ENCODE data around the gene NEK1. TPM values are rescaled to one million over a fixed set of nuclear protein-coding genes. Genes with fewer than 3 reads are reported as not detected.
"Not testable (repeated sequence)": the region's sequence is repeated elsewhere in the genome, so short reads cannot be mapped to it uniquely, and the experiment has no call there.

Gene NEK1
- total and polyA plus RNA-seq, 12 donors = 4.2 to 23.0 (median 12.3) TPM

- no peaks in the 10 kb centered on the region for H3K9me3 ChIP-seq (replicated peaks in 1 of 3)
- no peak overlapping the region for H3K4me3 ChIP-seq
- no peaks in the 10 kb centered on the region for H3K36me3 ChIP-seq (replicated peaks in 1 of 2)
- H3K27ac ChIP-seq = no peak overlapping the region
- 72 to 87% (median 82%) methylated on average over 4 of the region's 4 CpGs for WGBS, 4 donors
- intact Hi-C loops (cut with DNase I) = no loop called here
- H3K4me1 ChIP-seq (replicated peaks in 1 of 2) = no peaks in the 10 kb centered on the region
- no peak for DNase-seq
- H3K27me3 ChIP-seq = no peaks in the 10 kb centered on the region
- no peak for TF ChIP-seq CTCF (IDR thresholded peaks at IDR 0.05)
- TF ChIP-seq POLR2A (IDR thresholded peaks at IDR 0.05) = no peak
These were observed 44.5 kb downstream of the NEK1 start for GRCh38 chr4:169567916-169568315.

GRCh38 chr4:169566021-169566818, 46.2 kb downstream of the NEK1 start:
- Histone ChIP-seq H3K4me1 (replicated peaks in 1 of 2) (no peaks in the 10 kb centered on the region), H3K27me3 (no peaks in the 10 kb centered on the region), H3K27ac (no peak overlapping the region), H3K9me3 (replicated peaks in 1 of 3) (no peaks in the 10 kb centered on the region), H3K4me3 (no peak overlapping the region), H3K36me3 (replicated peaks in 1 of 2) (no peaks in the 10 kb centered on the region)
- WGBS, 4 donors = 50 to 59% (median 57%) methylated on average over 2 of the region's 2 CpGs
- TF ChIP-seq POLR2A (IDR thresholded peaks at IDR 0.05) = no peak
- peak; percentile 41 to 74 (median 50) for TF ChIP-seq CTCF (IDR thresholded peaks at IDR 0.05)
- intact Hi-C loops (cut with DNase I) = no loop called here
- peak; percentile 26 to 66 (median 40) for DNase-seq

GRCh38 chr4:169565606-169566005, 46.8 kb downstream of the NEK1 start:
- H3K27ac ChIP-seq = no peak overlapping the region
- H3K4me1 ChIP-seq (replicated peaks in 1 of 2) = no peaks in the 10 kb centered on the region
- no peaks in the 10 kb centered on the region for H3K36me3 ChIP-seq (replicated peaks in 1 of 2)
- no peak overlapping the region for H3K4me3 ChIP-seq
- 51 to 66% (median 65%) methylated on average over 3 of the region's 3 CpGs for WGBS, 4 donors
- DNase-seq = no peak
- no peaks in the 10 kb centered on the region for H3K27me3 ChIP-seq
- no peak for TF ChIP-seq CTCF (IDR thresholded peaks at IDR 0.05)
- TF ChIP-seq POLR2A (IDR thresholded peaks at IDR 0.05) = no peak
- H3K9me3 ChIP-seq (replicated peaks in 1 of 3) = no peaks in the 10 kb centered on the region
- intact Hi-C loops (cut with DNase I) = no loop called here

- Histone ChIP-seq H3K9me3 (replicated peaks in 1 of 3) (no peaks in the 10 kb centered on the region), H3K27me3 (no peaks in the 10 kb centered on the region), H3K27ac (no peak overlapping the region), H3K4me1 (replicated peaks in 1 of 2) (peaks cover 0 to 11% of the 10 kb centered on the region in 2 donors), H3K4me3 (no peak overlapping the region), H3K36me3 (replicated peaks in 1 of 2) (no peaks in the 10 kb centered on the region)
- no peak for DNase-seq
- intact Hi-C loops (cut with DNase I) = no loop called here
- 74 to 89% (median 78%) methylated on average over 1 of the region's 1 CpG for WGBS, 4 donors
- no peak for TF ChIP-seq CTCF (IDR thresholded peaks at IDR 0.05)
- TF ChIP-seq POLR2A (IDR thresholded peaks at IDR 0.05) = no peak
These were observed 55.2 kb downstream of the NEK1 start for GRCh38 chr4:169557061-169557636.

GRCh38 chr4:169546548-169546947, 65.8 kb downstream of the NEK1 start:
- H3K27ac ChIP-seq; H3K36me3 ChIP-seq (replicated peaks in 1 of 2); H3K4me1 ChIP-seq (replicated peaks in 1 of 2); H3K27me3 ChIP-seq; intact Hi-C loops (cut with DNase I); DNase-seq; H3K4me3 ChIP-seq; H3K9me3 ChIP-seq (replicated peaks in 1 of 3): not testable (repeated sequence)
- 87 to 97% (median 96%) methylated on average over 4 of the region's 4 CpGs for WGBS, 4 donors
